Measurements from ENCODE around the gene WDR48.

WDR48 gene

GRCh38 chr3:39121621-39122020 lies 69.8 kb downstream of the WDR48 start:
- DNase-seq (ENCODE audit: low read depth in 2 of 2), result no peak

- DNase-seq (ENCODE audit: low read depth in 2 of 2), result no peak
These were observed 71.0 kb downstream of the WDR48 start for GRCh38 chr3:39122813-39123212.

DNA sequence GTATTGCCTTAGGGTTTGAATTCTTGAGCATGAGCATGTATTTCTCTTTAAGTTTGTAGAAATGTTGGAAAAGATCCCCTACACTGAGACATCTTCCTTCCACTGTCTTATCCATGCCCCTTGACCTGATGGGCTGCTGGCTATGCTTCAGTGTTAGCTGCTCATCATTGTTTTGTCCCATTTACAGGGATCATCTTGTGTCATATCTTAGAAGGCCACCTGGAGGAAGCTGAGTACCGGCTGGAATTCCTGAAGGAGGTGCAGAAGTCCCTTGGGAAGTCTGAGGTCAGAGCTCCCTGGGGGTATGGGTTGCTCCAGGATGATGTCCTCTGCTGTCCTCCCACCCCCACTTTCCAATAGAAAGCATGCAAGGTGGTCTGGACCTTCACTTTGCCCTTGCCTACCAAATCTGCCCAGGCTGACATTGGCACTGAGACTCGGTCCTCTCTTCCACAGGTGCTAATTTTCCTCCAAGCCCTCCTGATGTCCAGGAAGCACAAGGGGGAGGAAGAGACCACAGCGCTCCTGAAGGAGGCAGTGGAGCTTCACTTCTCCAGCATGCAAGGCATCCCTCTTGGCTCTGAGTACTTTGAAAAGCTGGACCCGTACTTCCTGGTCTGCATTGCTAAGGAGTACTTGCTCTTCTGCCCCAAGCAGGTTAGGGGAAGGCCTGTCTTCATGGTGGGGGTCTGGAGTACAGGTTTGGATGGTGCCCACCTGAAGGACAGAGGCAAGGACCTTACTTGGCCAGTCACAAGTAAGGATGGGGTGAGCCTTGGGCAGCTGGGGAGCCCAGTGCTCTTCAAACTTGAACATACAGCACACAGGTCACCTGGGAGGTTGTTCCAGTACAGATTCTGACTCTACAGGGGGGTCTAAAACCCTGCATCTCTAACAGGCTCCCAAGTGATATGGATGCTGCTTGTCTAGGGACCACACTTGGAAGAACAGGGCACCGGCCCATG lies 73.3 kb downstream of the WDR48 start:
- DNase-seq (ENCODE audit: low read depth in 2 of 2), result no peak

DNA sequence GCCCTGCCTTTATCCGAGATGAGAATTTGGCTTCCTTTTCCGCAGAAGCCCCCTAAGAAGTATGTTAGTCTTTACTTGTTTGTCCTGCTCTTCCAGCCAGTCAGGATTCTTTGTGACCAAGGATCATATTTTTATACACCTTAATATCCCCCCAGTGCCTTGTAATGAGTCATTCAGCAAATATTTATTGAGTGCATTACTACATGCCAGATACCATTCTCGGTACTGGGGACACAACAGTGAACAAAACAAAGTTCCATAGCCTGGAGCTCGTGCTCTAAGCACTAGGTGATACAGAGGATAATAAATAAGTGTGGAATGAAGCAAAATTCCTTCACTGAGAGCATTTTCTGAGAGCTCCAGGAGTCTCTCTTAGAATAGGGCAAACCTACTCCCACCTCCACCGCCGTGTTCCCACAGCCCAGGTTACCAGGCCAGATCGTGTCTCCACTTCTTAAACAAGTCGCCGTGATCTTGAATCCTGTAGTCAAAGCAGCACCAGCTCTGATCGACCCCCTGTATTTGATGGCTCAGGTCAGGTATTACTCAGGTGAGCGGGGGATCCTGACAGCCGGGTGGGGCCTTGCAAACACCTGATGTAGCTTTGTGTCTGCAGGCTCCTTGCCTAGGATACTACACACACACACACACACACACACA lies 74.2 kb downstream of the WDR48 start:
- no peak for DNase-seq (ENCODE audit: low read depth in 2 of 2)

- no peak for DNase-seq (ENCODE audit: low read depth in 2 of 2)
These were observed 74.8 kb downstream of the WDR48 start for GRCh38 chr3:39126532-39127071.

DNA sequence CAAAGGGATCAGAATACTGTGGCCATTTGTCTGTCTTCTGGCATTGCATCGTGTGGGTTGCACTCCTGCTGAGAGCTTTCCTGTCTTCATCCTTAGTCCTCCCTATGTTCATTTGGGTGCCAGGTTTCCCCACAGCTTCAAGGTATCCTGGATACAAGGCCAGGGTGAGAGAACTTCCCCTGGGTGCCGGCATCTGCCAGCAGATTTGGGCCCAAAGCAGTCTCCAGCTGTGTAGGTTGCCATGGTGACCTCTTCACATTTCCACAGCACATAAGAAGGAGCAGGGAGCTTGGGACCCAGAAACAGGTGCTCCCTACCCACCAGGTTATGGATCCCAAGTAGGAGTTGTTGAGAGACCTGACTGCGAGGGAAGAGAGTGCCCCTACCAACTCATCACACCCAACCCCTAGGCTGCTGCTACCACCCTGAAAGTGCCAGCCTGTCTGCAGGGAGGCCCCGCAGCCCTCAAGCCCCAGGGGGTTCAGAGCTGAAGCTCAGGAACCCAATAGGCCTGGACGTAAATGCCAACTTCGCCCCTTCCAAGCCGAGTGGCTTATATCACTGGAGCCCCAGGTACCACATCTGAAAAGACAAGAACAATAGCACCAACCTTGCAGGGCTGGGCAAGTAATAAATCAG lies 75.6 kb downstream of the WDR48 start:
- DNase-seq (ENCODE audit: low read depth in 2 of 2), result no peak

- no peak for DNase-seq (ENCODE audit: low read depth in 2 of 2)
These were observed 76.1 kb downstream of the WDR48 start for GRCh38 chr3:39127908-39128304.

DNA sequence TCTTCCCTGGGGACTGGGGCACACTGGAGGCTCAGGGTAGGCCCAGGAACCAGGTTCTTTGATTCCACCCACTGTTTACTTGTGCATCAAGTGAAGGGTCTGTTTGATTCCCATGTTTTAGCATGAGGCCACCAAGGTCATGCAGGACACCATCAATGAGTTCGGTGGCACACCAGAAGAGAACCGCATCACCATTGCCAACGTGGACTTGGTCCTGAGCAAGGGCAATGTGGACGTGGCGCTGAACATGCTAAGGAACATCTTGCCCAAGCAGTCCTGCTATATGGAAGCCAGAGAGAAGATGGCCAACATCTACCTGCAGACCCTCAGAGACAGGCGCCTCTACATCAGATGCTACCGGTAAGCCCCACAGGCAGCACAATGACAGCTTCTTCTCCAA lies 77.1 kb downstream of the WDR48 start:
- no peak for DNase-seq (ENCODE audit: low read depth in 2 of 2)

DNA sequence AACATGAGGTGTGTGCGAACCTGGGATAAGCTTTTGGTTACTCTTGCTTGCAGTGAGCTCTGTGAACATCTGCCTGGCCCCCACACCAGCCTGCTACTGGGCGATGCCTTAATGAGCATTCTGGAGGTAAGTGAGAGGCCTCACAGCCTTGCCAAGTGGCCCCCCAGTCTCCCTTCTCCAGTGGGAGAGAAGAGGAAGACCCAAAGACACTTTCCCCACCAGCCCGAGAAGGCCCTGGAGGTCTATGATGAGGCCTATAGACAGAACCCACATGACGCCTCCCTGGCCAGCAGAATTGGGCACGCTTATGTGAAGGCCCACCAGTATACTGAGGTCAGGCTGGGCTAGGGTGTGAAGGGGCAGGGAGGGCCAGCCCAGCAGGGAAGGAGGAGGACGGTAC lies 78.2 kb downstream of the WDR48 start:
- DNase-seq (ENCODE audit: low read depth in 2 of 2), result no peak

- no peak for DNase-seq (ENCODE audit: low read depth in 2 of 2)
These were observed 79.0 kb downstream of the WDR48 start for GRCh38 chr3:39130693-39131265.

DNA sequence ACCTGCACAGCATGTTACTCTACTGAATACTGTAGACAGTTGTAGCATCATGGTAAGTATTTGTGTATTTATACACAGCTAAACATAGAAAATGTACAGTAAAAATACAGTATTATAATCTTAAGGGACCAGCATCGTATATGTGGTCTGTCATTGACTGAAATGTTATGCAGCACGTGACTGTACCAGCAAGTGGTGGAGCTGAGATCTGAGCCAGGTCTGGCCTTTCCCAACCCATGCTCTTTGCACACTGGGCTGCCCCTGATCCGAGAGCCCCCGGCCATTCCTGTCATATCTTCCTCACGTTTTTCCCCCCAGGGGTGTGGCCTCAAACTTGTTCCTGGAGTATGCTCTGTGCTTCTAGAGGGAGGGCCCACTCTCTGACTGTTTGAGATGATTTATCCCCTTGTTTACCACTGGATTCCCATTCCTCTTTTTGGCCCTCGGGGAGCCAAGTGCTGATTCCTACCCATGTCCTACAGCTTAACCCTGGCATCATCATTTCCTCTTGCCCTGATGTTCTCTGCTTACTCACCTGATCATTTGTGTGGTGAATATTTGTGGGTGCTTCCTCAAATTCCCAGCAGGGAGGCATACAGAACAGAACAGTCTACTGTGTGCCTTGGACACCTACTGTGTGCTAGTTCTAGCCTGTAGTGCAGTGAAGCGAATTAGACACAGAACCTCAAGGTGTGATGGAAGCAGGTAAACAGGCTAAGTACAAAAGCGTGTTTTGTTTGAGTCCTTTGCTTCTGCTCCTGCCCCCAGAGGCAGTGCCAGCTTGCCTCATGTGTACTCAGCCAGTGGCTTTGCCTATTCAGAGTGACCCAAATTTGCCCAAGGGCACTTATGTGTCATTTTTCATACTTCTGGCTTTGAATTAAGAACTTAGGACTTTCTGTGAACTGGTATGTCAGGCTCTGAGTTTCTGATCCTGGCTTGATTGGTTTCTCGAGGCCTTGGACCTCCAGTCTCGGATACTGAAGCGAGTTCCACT lies 80.6 kb downstream of the WDR48 start:
- no peak for DNase-seq (ENCODE audit: low read depth in 2 of 2)

DNA sequence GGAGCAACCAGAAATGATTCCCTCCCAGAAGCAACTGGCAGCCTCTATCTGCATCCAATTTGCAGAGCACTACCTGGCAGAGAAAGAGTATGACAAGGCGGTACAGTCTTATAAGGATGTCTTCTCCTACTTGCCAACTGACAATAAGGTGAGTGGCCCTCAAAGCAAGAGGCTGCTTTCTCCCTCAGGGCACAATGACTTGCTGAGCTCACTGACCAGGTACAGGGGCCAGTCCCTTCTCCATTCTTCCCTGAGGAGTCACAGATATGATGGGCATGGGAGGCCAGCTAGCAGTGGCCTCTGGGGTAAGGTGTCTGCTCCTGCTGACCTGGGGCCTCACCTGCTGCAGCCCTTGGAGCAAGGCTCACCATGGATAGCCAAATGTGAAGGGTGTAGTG lies 81.3 kb downstream of the WDR48 start:
- no peak for DNase-seq (ENCODE audit: low read depth in 2 of 2)

DNA sequence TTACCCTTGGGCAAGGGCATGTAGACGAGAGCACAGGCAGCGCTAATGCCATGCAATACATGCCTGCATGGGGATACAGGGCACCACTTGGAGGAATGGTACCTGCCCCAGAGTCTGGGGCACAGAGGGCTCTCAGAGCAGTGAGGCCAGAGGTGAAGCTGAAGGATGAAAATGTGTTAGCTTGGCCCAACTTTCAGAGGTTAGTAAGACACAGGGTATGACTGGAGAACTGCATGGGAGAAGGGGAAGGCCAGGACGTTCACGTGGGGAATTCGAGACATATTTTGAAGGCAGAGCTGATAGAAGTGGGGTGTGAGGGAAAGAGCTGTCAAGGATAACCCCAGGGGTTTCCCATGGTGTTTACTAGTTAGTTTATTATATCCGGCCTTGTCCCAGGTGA lies 82.0 kb downstream of the WDR48 start:
- no peak for DNase-seq (ENCODE audit: low read depth in 2 of 2)

DNA sequence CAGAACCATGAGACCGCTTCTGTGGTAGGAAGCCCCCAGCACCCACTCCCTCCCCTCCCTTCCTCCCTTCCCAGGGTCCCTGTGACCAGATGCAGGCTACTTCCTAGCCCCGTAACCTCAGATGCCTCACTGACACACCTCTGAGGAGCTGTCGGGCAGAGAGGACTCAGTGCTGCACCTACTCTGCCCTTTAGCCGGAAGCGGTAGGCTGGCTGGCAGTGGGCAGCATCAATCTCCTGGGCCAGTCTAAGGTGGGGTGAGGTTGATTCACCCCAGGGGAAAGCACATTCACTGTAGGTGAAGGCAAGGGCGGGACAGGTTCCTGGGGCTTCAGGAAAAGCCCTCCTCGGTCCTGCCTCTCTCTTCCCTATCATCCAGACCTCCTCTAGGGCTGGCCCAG lies 82.5 kb downstream of the WDR48 start:
- DNase-seq (ENCODE audit: low read depth in 2 of 2), result no peak

DNA sequence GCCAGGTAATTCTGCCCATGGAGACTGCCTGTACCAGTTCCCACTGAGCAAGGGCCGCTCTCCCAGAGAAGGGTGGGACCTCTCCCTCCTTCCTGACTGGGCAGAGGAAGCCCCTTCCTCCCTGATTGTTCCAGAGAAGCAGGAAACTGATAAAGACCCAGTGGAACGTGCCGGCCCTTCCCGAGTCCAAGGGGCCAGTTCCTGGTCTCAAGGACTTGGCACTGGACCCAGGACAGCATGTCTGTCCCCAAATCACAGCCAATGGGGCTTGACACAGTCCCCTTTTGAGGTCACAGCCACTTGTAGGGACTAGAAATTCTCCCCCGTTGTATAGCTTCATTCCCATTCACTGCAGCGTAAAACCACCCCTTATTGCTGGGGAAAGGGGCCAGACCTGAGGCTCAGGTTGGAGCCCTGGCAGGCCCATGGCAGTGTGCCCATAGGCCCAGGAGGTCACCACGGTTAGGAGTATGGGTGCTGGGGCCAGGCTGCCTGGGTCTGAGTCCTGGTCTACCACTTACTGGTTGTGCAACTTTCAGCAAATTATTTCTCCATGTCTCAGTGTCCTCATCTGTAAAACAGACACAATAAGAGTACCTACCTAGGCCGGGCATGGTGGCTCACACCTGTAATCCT lies 83.5 kb downstream of the WDR48 start:
- no peak for DNase-seq (ENCODE audit: low read depth in 2 of 2)

GRCh38 chr3:39136533-39137434 lies 85.0 kb downstream of the WDR48 start:
- no peak for DNase-seq (ENCODE audit: low read depth in 2 of 2)

DNA sequence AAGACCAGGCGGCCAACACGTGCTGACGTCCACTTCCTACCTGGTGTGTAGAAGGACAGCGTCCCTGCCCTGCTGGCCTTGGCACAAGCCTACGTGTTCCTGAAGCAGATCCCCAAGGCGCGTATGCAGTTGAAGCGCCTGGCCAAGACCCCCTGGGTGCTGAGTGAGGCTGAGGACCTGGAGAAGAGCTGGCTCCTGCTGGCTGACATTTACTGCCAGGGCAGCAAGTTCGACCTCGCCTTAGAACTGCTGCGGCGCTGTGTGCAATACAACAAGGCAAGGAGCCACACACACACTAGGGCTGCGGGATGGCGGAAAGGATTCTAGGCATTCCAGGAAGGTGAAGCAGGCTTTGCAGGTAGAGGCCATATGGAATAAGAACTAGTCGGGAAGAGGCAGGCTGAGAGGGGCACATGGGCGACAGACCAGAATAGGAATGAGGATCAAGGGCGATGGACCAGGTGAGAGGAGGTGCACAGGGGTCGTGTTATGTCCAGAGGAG lies 85.7 kb downstream of the WDR48 start:
- DNase-seq (ENCODE audit: low read depth in 2 of 2), result no peak

DNA sequence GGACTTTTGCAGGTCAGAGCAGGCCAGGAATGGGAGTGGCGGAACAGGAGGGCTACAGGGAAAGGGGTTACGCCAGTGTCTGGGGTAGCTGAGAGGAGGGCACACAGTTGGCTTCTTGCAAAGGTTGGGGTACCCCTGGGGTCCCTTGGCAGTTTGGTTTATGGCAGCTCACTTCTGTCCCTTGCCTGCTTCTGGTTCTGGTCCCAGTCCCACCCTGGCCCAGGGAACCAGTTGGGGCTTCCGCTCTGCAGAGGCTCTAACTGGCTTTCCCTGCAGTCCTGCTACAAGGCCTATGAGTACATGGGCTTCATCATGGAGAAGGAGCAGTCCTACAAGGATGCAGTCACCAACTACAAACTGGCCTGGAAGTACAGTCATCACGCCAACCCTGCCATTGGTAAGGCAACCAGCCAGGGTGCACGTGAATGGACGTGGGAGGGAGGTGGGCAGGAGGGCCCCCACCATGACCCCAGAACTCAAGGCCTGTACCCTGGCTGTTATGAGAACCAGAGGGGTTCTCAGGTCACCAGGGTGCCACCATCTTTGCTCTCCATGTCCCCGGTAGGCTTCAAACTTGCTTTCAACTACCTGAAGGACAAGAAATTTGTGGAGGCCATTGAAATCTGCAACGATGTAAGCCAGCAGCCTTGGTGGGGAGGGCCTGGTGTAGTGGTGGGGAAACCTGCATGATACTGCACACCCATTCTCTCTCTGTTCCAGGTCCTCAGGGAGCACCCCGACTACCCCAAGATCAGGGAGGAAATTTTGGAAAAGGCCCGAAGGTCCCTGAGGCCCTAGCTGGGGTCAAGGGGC lies 86.4 kb downstream of the WDR48 start:
- DNase-seq (ENCODE audit: low read depth in 2 of 2), result no peak

All from stimulated activated CD4-positive, alpha-beta T cell treated with anti-CD3 and anti-CD28 coated beads, Interleukin-15, amount 100 ng/mL, for 48 hours (primary cell).